CD4-positive, CD25-positive, alpha-beta regulatory T cell (primary cell): ENCODE data around the gene TBX15. TPM values are rescaled to one million over a fixed set of nuclear protein-coding genes. Genes with fewer than 3 reads are reported as not detected.

Source experiments
- ATAC-seq, 2 donors: fragments of 150-1000 bp; cut with Tn5 transposase; one replicate each; pipeline ENCODE4 v1.10.0; 2021; ENCODE audit warnings: low read depth in 2 of 2, moderate number of reproducible peaks in 2 of 2, moderate library complexity in 1 of 2
- DNase-seq, 3 donors: peaks; one replicate each; pipeline versions ENCODE4 v3.0.0 to v3.0.0-alpha.2; 2012 to 2022; ENCODE audit warnings: mixed read lengths in 1 of 3
- H3K27ac ChIP-seq: one replicate; pipeline ENCODE4 v1.7.0; 2013; ENCODE audit warnings: mild to moderate bottlenecking, low read length; ENCODE audit not compliant: insufficient read depth, poor library complexity, severe bottlenecking
- H3K27me3 ChIP-seq: one replicate; pipeline ENCODE4 v1.7.0; 2013; ENCODE audit warnings: low read length; ENCODE audit not compliant: control insufficient read depth, insufficient read depth
- H3K36me3 ChIP-seq: one replicate; pipeline ENCODE4 v1.7.0; 2013; ENCODE audit warnings: mild to moderate bottlenecking, low read length, moderate library complexity; ENCODE audit not compliant: control insufficient read depth, insufficient read depth
- H3K4me1 ChIP-seq: 2 replicates; pipeline ENCODE4 v1.7.0; 2013; ENCODE audit warnings: mild to moderate bottlenecking, low read length; ENCODE audit not compliant: insufficient read depth, control insufficient read depth, poor library complexity, severe bottlenecking
- H3K4me3 ChIP-seq: one replicate; pipeline ENCODE4 v1.7.0; 2013; ENCODE audit warnings: low read depth, mild to moderate bottlenecking, low read length, moderate library complexity
- H3K9me3 ChIP-seq, 2 experiments: 1 replicate in 1 of 2; 2 replicates in 1 of 2; pipeline ENCODE4 v1.7.0; 2013; ENCODE audit warnings: low read length in 2 of 2, mild to moderate bottlenecking in 1 of 2, moderate library complexity in 1 of 2; ENCODE audit not compliant: control insufficient read depth in 2 of 2
- H3K27ac Mint-ChIP-seq, 3 donors: one replicate each; pipeline ENCODE4 v1.8.0; 2020 to 2022; ENCODE audit warnings: mild to moderate bottlenecking in 3 of 3, mixed read lengths in 3 of 3, moderate library complexity in 2 of 3
- H3K27me3 Mint-ChIP-seq: one replicate; pipeline ENCODE4 v1.8.0; 2022; ENCODE audit warnings: mild to moderate bottlenecking, mixed read lengths
- H3K36me3 Mint-ChIP-seq: one replicate; pipeline ENCODE4 v1.8.0; 2020; ENCODE audit warnings: mixed read lengths
- H3K4me1 Mint-ChIP-seq, 4 donors: one replicate each; pipeline ENCODE4 v1.8.0; 2020 to 2022; ENCODE audit warnings: mixed read lengths in 4 of 4, mild to moderate bottlenecking in 1 of 4
- H3K4me3 Mint-ChIP-seq, 4 donors: one replicate each; pipeline ENCODE4 v1.8.0; 2020 to 2022; ENCODE audit warnings: mild to moderate bottlenecking in 4 of 4, mixed read lengths in 4 of 4, moderate library complexity in 3 of 4
- H3K9me3 Mint-ChIP-seq, 7 donors: one replicate each; pipeline ENCODE4 v1.8.0; 2020 to 2022; ENCODE audit warnings: mixed read lengths in 7 of 7, mild to moderate bottlenecking in 3 of 7, moderate library complexity in 2 of 7
- polyA plus RNA-seq, 4 donors: library from polyadenylated mRNA; unstranded; fragments of 300-500 nt; fragmentation: Illumina TruSeq; gene quantifications; one replicate each; pipeline ENCODE4 v1.2.3, GENCODE V29; 2021
- total RNA-seq: library from RNA; stranded (reverse); gene quantifications from one replicate; pipeline ENCODE4 v1.2.3, GENCODE V29; 2022

Gene TBX15
- total and polyA plus RNA-seq, 5 donors from 2014 or later: not detected

DNA sequence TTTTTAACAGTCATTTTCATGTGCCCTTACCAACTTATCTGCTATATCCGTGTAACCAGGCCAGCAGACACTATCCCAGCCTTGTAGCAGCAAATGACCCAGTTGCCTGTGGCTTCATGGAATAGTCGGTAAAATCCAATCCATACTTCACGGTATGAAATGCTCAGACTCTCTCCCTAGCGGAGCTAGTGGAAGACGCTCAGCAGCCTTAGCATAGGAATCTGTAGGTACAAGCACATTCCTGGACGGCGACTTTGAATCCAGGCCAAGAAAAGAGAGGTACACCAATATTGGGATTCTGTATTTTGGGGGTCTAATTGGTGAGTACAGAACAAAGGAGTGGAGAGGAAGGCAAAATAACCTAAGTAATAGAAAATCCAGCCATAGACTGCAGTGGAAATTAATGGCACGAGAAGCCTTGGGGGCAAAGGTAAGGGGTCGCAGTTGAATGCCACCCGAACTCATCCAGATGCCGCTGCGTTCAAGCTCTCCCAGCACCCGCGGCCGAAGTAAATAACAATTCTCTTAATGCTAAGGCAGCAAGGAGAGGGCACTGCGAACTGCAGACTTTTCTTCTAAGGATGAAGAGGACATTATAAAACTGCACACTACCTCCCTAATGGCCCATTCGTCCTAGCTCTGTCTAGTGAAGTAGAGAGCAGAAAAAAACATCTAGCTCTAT, 17.7 kb upstream of the TBX15 start:
- peaks cover 67% of the 10 kb centered on the region for H3K27me3 Mint-ChIP-seq
- H3K27ac ChIP-seq: no peak overlapping the region
- H3K4me3 Mint-ChIP-seq: peak overlapping the region in 1 of 4 donors; percentile 48

DNA sequence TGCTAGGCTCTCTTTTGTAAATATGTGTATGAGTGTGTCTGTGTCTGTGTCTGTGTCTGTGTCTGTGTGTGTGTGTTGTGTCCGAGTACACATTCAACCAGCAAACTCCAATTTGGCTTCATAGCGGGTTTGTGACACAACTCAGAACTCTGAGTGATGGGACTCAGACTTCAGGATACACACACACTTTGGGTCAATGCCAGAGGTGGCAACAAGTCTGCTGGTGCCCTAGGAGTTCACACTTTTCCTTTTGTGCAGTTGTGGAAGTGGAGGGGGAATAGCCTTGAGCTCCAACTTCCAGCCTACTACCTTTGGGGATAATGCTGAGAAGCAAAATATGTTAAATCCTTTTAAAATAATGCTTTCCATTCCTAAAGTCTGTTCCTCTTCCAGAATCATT, 16.6 kb upstream of the TBX15 start:
- ATAC-seq: no peak
- peaks cover 0 to 11% (median 0%) of the 10 kb centered on the region in 7 donors for H3K9me3 Mint-ChIP-seq
- H3K27ac Mint-ChIP-seq: no peak overlapping the region
- peaks cover 10% of the 10 kb centered on the region for H3K4me1 ChIP-seq
- peaks cover 36% of the 10 kb centered on the region for H3K27me3 ChIP-seq
- no peaks in the 10 kb centered on the region for H3K36me3 Mint-ChIP-seq
- no peak for DNase-seq
- H3K27ac ChIP-seq: no peak overlapping the region
- H3K4me3 ChIP-seq: no peak overlapping the region
- peaks cover 74% of the 10 kb centered on the region for H3K27me3 Mint-ChIP-seq
- H3K36me3 ChIP-seq: no peaks in the 10 kb centered on the region
- H3K4me1 Mint-ChIP-seq: peaks cover 0 to 33% (median 12%) of the 10 kb centered on the region in 4 donors
- no peaks in the 10 kb centered on the region for H3K9me3 ChIP-seq
- H3K4me3 Mint-ChIP-seq: no peak overlapping the region

More for the DNA sequence above, 17.7 kb upstream of the TBX15 start:
- Histone ChIP-seq H3K9me3 (no peaks in the 10 kb centered on the region), H3K4me1 (peaks cover 10% of the 10 kb centered on the region), H3K4me3 (no peak overlapping the region), H3K36me3 (no peaks in the 10 kb centered on the region), H3K27me3 (peaks cover 42% of the 10 kb centered on the region)
- Mint-ChIP-seq H3K9me3 (peaks cover 0 to 12% (median 1%) of the 10 kb centered on the region in 7 donors), H3K36me3 (no peaks in the 10 kb centered on the region), H3K4me1 (peaks cover 0 to 25% (median 12%) of the 10 kb centered on the region in 4 donors), H3K27ac (no peak overlapping the region)
- no peak for ATAC-seq
- no peak for DNase-seq

DNA sequence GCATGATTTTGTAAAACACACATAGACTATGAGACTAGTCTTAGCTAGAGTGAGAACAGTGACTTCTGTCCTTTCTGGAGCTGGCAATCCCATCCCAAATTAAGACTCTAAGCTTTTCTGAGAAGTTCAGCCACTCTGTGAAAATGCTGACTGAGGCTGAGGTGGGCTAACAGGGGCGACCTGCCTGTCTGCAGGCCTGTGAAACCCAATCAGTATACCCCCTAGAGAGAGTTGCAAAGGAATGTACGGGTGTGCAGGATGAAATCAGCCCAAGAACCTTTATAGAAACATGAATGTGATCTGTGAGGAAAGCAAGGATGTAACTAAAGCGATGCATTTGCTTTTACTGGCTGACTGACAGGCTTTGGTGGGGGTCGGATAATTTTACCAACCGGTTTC, 16.0 kb upstream of the TBX15 start:
- ATAC-seq: no peak
- Histone ChIP-seq H3K4me1 (peaks cover 10% of the 10 kb centered on the region), H3K9me3 (no peaks in the 10 kb centered on the region), H3K36me3 (no peaks in the 10 kb centered on the region), H3K4me3 (no peak overlapping the region), H3K27me3 (peaks cover 36% of the 10 kb centered on the region), H3K27ac (no peak overlapping the region)
- peaks cover 0 to 36% (median 12%) of the 10 kb centered on the region in 4 donors for H3K4me1 Mint-ChIP-seq
- no peak overlapping the region for H3K27ac Mint-ChIP-seq
- peaks cover 0 to 11% (median 0%) of the 10 kb centered on the region in 7 donors for H3K9me3 Mint-ChIP-seq
- no peak for DNase-seq
- peaks cover 74% of the 10 kb centered on the region for H3K27me3 Mint-ChIP-seq
- H3K4me3 Mint-ChIP-seq: no peak overlapping the region
- H3K36me3 Mint-ChIP-seq: no peaks in the 10 kb centered on the region

DNA sequence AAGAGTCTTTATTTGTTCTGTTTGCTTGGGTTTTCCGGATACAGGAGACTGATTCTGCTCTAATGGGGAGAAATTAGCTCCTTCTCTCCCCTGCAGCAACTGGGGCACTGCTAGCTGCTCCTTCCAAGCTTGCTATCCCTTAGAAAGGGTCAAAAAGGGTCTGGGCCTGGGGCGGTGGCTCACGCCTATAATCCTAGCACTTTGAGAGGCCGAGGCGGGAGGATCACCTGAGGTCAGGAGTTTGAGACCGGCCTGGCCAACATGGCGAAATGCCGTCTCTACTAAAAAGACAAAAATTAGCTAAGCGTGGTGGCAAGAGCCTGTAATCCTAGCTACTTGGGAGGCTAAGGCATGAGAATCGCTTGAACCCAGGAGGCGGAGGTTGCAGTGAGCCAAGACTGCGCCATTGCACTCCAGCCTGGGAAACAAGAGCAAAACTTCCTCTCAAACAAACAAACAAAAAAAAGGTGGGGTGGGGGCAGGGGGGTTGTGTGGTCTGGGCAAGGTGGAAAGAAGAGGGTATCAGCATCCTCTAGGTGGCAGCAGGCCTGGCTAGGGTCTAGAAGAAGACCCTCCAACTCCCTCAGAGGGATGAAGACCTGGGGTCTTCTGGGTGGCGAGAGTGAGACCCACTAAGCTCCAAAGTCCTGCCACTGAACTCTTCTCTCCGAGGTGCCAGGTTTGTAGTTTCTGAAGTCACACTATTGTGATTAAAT, 15.4 kb upstream of the TBX15 start:
- Mint-ChIP-seq H3K27me3 (peaks cover 74% of the 10 kb centered on the region), H3K4me3 (no peak overlapping the region), H3K4me1 (peaks cover 0 to 31% (median 10%) of the 10 kb centered on the region in 4 donors), H3K27ac (no peak overlapping the region), H3K9me3 (peaks cover 0 to 9% (median 0%) of the 10 kb centered on the region in 7 donors), H3K36me3 (no peaks in the 10 kb centered on the region)
- Histone ChIP-seq H3K27ac (no peak overlapping the region), H3K4me3 (no peak overlapping the region), H3K36me3 (no peaks in the 10 kb centered on the region), H3K9me3 (no peaks in the 10 kb centered on the region), H3K27me3 (peaks cover 35% of the 10 kb centered on the region), H3K4me1 (peaks cover 10% of the 10 kb centered on the region)
- ATAC-seq (no peak), DNase-seq (no peak)

DNA sequence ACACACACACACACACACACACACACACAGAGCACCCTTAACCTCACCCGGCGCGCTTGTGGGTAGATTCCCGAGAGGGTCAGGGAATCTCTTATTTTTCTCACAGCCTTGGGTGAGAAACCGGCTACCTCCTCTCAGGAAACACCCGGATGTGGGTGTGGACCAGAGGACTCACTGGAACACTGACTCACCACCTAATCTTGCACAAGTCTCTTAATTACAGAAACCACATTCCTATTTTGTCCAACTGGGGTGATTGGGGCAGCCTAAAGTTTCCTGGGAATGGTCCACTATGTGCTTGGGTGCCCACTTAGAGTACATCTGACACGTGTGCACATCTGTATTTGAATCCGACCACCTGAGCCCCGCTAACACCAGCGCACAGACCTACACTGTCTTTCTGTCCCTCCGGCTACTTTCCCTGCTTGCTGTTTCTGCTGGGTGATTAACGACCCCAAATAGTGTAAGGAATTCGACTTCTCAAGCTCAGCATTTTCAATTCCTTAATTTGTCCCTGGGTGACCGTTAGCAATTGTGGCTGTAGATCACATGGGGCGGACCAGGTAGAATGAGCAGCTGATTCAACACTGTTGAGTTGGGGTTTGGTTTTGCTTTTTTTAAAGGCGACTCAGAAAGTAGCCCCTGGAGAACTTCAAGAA, 14.0 kb upstream of the TBX15 start:
- H3K36me3 Mint-ChIP-seq: no peaks in the 10 kb centered on the region
- no peak for DNase-seq
- Histone ChIP-seq H3K27ac (no peak overlapping the region), H3K9me3 (no peaks in the 10 kb centered on the region), H3K4me1 (peaks cover 3% of the 10 kb centered on the region), H3K27me3 (peaks cover 37% of the 10 kb centered on the region), H3K36me3 (no peaks in the 10 kb centered on the region), H3K4me3 (no peak overlapping the region)
- H3K27me3 Mint-ChIP-seq: peaks cover 79% of the 10 kb centered on the region
- H3K4me1 Mint-ChIP-seq: peaks cover 0 to 28% (median 7%) of the 10 kb centered on the region in 4 donors
- no peak overlapping the region for H3K27ac Mint-ChIP-seq
- H3K9me3 Mint-ChIP-seq: peaks cover 0 to 11% (median 0%) of the 10 kb centered on the region in 7 donors
- H3K4me3 Mint-ChIP-seq: peak overlapping the region in 1 of 4 donors; percentile 13
- ATAC-seq: no peak

DNA sequence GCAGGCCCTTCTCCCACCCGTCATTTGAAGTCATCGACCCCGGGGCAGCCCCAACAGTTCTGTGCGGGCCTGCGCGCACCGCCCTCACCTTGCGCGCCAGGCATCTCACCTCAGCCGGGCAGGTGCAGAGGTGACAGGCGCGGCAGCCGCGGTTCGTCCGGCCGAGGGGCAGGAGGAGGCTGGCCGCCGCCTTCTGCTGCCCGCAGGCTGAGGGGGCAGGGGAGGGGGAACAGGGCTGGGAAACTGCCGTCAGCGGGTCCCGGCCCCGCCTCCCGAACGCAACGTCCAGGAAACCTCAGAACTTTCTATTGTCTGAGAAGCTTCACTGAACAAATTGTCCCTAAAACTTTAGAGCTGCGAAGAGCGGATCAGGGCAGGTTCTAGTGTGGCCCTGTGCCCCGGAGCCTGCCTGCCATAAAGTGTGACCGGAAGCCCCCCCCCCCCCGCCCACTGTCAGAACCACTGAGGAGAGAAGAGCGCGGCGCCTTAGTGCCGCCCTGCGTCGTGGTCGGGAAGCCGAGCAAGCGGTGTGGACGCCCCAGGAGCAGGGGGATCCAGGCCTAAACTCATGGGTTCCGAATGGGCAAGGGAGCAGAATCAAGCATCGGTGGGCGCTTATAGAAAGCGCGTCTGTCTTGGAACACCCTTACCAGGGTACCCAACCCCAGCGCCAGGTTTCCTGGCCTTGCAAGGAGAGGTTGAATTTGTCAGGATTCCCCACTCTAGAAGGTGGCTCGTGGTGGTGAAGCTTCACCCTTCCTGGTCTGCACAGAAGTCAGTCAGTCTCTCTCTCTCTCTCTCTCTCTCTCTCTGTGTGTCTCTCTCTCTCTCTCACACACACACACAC, 13.3 kb upstream of the TBX15 start:
- peaks cover 3% of the 10 kb centered on the region for H3K4me1 ChIP-seq
- ATAC-seq (no peak), DNase-seq (no peak)
- H3K4me3 ChIP-seq: no peak overlapping the region
- Mint-ChIP-seq H3K36me3 (no peaks in the 10 kb centered on the region), H3K9me3 (peaks cover 0 to 11% (median 0%) of the 10 kb centered on the region in 7 donors), H3K27ac (no peak overlapping the region), H3K4me1 (peaks cover 0 to 27% (median 6%) of the 10 kb centered on the region in 4 donors), H3K27me3 (peaks cover 77% of the 10 kb centered on the region), H3K4me3 (no peak overlapping the region)
- no peak overlapping the region for H3K27ac ChIP-seq
- no peaks in the 10 kb centered on the region for H3K36me3 ChIP-seq
- H3K9me3 ChIP-seq: no peaks in the 10 kb centered on the region
- H3K27me3 ChIP-seq: peaks cover 44% of the 10 kb centered on the region
